Stimulated activated CD4-positive, alpha-beta T cell treated with anti-CD3 and anti-CD28 coated beads, Interleukin-2, amount 100 ng/mL, for 4 hours (primary cell): Measurements from ENCODE around the gene POLR2H.
A peak's percentile ranks its signal among the peaks of the same experiment; 100 is the strongest.

ENCODE experiments used
- DNase-seq: peaks from one replicate; pipeline ENCODE4 v3.0.0-alpha.2; 2020; ENCODE audit warnings: low read depth

Gene POLR2H

GRCh38 chr3:184387174-184387714, 25.7 kb downstream of the POLR2H start:
- no peak for DNase-seq

GRCh38 chr3:184388164-184388935, 26.8 kb downstream of the POLR2H start:
- DNase-seq = no peak

GRCh38 chr3:184388936-184389230, 27.4 kb downstream of the POLR2H start:
- no peak for DNase-seq

DNA sequence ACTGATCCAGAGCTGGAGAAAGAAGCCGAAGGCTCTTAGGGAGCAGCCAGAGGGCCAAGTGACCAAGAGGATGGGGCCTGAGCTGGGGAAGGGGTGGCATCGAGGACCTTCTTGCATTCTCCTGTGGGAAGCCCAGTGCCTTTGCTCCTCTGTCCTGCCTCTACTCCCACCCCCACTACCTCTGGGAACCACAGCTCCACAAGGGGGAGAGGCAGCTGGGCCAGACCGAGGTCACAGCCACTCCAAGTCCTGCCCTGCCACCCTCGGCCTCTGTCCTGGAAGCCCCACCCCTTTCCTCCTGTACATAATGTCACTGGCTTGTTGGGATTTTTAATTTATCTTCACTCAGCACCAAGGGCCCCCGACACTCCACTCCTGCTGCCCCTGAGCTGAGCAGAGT, 27.9 kb downstream of the POLR2H start:
- DNase-seq = no peak

DNA sequence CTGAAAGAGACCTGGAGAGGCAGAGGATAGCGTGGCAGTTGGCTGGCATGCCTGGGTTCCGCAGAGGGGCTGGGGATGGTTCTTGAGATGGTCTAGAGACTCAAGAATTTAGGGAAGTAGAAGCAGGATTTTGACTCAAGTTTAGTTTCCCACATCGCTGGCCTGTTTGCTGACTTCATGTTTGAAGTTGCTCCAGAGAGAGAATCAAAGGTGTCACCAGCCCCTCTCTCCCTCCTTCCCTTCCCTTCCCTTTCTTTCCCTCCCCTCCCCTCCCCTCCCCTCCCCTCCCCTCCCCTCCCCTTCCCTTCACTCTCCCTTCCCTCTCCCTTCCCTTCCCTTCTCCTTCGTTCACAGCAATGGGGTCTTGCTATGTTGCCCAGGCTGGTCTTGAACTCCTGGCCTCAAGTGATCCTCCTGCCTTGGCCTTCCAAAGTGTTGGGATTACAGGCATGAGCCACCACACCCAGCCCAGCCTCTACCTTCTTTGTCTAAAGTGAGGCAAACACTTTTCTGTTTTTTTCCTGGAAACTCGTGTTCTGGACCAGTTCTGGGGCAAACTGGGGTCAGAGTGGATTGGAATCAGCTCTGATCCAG, 28.5 kb downstream of the POLR2H start:
- no peak for DNase-seq

DNA sequence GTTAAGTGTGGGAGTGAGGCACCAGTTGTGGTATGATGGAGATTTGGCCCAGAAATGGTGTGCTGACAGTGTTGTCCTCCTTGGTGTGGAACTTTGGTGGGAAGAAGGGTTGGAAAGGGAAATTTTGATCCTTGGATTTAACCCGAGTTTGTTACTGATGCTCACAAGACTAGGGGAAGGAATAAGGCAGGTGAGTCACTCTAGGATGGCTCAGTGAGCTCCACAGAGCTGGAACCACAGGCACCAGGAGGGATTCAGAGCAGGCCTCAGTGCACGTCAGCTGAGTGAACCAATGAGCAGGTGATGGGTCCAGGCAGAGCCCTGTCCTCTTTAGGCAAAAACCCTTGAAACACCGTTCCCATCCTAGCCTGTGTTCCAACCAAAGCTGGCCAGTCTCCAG, 29.8 kb downstream of the POLR2H start:
- DNase-seq = no peak

DNA sequence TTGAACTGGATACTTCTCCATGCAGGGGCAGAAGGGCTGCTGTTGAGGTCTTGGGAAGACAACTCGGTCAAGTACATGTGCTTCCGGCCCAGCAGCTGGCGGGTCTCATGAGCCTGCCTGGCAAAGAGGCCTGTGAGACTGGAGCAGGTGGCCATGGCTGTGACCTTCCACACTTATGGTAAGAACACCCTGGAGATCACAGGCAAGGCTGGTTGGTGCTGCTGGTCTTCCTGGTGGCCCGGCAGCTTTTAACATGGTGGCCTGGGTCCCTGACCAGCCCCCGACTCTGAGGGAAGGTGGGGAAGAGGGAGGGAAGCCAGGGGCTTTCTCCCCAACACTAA, 33.8 kb downstream of the POLR2H start:
- no peak for DNase-seq

GRCh38 chr3:184399410-184399809, 37.9 kb downstream of the POLR2H start:
- no peak for DNase-seq

DNA sequence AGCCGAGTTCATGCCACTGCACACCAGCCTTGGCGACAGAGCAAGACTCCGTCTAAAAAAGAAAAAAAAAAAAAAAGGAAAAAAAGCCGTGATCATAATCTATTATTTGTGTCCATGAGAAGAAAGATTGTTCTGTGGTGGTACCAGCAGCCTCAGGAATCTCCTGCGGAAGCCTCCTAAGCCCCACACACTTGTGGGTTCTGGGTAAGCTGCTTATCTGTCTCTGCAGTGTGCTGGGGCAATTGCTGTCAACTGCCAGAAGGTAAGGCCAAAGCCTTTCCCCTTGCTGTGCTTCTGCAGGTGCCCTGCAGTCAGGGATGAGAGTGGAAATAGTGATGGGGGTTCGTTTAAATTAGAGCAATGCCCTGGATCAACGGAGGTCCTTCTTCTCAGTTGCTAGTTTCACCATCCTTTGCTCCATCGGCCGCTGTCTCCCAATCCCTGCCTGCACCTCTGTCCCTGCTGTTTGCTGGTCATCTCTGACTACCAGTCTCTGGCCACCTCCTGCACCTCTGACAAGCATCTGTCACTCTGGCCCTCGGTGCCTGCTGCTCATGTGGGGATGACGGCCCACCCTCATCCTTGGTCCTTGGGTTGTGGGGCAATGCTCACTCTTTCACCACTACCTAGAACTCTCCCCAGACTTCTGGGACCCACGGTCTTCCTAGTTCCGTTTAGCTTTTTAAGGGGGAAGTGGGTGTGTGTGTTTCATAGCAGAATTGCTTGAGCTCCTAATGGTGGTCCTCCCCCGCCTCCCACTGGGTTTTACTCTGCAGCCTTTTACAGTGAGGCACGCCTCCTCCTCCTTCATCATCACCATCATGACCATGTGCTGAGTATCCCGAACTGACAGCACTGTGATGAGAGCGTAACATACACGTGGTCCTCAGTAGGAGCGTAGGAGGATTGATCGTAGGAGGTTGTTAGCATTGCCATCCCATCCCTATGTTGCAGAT, 43.8 kb downstream of the POLR2H start:
- no peak for DNase-seq

GRCh38 chr3:184409331-184409926, 47.9 kb downstream of the POLR2H start:
- DNase-seq = no peak

GRCh38 chr3:184409946-184410500, 48.5 kb downstream of the POLR2H start:
- no peak for DNase-seq

- DNase-seq = no peak
These were observed 53.1 kb downstream of the POLR2H start for GRCh38 chr3:184414418-184415202.

DNA sequence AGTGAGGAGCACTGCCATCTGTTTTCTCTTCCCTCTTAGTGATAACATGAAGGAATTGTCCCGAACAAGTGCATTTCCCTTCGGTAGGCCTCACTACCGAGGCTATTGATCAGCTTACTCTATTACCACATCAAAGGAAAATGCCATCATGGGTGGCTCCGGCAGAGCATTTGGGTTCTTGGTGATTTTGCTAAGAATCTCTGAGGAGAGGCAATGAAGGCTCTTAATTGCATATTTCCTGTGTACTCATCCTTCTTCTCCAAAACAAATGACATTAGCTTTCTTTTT, 53.6 kb downstream of the POLR2H start:
- DNase-seq = no peak

DNA sequence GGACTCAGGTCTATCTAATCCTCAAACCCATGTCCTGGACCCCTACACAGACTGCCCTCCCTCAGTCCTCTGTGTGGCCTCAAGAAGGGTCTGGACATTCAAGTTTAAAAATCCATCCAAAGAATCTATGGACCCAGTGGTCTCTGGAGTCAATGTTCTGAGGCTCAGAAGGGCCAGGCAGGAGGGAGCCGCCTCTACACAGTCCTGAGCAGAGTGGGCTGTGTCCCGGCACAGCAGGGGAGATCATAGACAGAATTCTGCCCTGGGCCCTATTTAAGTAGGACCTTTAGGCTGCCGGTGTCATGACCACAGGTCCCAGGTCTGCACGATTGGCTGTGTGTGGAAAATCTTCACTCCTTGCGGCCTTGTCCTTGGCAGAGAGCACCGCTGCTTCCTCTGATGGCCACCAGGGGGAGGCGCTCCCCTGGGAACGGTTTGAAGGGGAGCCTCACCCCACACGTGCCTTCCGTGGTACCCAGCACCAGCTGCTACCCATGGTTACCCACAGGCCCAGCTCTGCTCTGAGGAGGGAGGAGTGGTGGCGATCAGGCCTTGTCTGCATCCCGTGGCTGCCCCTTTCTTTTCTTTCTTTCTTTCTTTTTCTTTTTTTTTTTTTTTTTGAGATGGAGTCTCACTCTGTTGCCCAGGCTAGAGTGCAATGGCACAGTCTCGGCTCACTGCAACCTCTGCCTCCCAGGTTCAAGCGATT, 56.3 kb downstream of the POLR2H start:
- peak; percentile 61 for DNase-seq
